Measurements from ENCODE around the gene BOK.
A peak's percentile ranks its signal among the peaks of the same experiment; 100 is the strongest.

DNA sequence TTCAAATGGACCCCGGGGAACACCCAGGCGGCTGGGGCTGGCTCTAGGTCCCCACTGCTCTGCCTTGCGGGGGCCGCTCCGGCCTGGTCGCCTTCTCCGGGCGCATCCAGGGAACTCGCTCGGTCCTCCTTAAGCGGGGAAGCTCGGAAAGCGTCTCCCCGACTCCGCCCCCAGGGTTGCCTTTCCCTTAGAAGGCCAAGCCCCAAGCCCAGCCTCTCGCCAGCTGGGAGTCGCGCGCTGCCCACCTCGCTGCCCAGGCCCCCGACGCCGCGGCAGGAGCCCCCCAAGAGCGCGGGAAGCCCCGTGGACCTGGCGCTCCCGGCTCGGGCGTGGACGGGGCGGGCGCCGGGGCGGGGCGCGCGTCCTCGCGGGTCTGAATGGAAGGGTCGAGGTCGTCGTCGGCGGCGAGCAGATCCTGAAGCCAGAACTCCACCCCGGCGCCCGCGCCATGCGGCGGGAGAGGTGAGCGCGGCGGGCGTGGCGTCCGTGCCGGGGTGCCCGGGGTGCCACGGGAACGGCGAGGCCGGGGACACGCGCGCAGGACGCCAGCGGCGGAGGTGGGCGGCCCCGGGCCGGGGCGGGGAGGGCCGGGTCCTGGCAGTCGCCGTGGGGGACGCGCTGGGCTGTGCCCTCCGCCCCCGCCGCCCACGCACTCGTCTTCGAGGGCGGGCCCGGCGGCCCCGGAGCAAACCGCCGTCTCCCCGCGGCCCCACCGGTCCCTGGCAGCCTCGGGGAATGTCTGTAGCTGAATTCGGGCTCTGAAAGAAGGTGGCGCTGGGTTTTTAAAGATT, at the start of gene BOK:
- TF ChIP-seq, protein P1, sequence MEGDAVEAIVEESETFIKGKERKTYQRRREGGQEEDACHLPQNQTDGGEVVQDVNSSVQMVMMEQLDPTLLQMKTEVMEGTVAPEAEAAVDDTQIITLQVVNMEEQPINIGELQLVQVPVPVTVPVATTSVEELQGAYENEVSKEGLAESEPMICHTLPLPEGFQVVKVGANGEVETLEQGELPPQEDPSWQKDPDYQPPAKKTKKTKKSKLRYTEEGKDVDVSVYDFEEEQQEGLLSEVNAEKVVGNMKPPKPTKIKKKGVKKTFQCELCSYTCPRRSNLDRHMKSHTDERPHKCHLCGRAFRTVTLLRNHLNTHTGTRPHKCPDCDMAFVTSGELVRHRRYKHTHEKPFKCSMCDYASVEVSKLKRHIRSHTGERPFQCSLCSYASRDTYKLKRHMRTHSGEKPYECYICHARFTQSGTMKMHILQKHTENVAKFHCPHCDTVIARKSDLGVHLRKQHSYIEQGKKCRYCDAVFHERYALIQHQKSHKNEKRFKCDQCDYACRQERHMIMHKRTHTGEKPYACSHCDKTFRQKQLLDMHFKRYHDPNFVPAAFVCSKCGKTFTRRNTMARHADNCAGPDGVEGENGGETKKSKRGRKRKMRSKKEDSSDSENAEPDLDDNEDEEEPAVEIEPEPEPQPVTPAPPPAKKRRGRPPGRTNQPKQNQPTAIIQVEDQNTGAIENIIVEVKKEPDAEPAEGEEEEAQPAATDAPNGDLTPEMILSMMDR (IDR thresholded peaks at IDR 0.05), result peak in 1 of 7 experiments; percentile 9
- peak in 1 of 3 donors; percentile 7 for TF ChIP-seq POLR2A (IDR thresholded peaks at IDR 0.05)

All from body of pancreas (tissue), 4 donors.